GM21423 (cell line): Measurements from ENCODE around the gene CHP1.
"Not testable (repeated sequence)": the region's sequence is repeated elsewhere in the genome, so short reads cannot be mapped to it uniquely, and the experiment has no call there.

Source experiments
- ATAC-seq: cut with Tn5 transposase; IDR thresholded peaks from one replicate; pipeline ENCODE4 v1.9.1; 2021; ENCODE audit warnings: mild to moderate bottlenecking, moderate library complexity; ENCODE audit not compliant: unreplicated experiment

CHP1 gene

DNA sequence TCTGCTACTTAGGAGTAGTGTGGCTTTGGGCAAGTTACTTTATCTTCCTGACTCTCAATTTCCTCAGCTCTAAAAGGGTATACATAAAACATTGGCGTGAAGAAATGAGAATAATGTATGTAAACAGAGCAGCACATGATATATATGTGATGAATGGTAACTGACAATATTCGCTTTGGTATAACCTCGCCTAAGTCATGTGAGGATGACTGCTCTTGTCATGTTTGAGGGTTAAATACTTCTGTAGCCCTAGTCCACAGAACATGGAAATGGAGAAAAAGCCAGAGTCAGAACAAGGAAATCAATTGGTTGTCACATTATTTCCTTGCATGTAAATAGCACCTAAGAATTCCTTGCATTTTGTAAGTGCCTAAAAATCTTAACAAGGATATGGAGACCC lies 25.0 kb downstream of the CHP1 start:
- ATAC-seq: no peak

DNA sequence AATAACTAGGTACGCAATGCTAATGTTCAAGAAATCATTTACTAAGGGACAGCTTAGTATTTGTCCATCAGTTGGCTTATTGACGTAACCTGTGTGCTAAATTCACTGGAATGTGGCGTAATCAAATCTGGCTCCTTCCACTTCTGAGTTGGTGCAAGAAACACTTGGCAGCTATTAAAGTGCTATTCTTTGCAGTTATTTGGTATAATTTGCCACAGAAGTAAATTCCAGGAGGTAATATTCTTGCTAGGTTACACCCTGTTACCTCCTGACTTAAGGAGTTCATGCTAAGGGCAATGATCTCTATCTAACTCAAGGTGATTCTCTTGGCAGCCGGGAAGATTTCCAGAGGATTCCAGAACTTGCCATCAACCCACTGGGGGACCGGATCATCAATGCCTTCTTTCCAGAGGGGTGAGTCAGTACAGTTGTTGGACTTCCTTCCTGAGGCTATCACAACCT lies 25.5 kb downstream of the CHP1 start:
- ATAC-seq: no peak

DNA sequence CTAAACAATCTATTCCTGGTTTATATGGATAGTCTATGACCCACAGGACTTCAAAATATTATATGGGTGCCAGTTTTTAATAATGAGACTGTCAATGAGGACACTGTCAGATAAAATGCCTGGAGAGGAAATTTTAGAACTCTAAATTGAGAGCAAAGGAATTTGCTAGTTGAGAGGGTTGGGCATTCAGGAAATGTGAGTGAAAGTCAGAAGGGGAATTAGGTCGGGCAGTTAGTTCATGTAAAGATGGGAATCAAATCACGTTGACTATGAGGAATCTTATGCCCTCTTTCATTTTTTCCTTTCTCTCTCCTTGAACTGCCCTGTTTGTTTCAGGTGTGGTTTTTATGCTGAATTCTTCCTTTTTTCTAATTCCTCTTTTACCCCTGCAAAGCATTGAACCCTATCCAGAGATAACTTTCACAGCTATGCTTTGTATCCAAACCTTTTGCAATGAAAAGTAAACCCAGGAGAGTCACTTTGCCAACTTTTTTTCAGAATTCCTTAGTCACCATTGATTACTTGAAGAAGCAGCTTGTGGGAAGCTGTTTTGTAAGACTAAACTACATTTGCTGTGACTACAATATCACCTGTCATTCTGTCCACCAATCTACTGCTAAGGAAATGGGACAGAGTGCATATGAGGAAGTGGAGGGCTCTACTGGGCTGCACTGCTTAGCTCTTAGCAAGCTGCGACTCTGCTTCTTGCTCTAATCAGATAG lies 27.8 kb downstream of the CHP1 start:
- no peak for ATAC-seq

GRCh38 chr15:41259546-41260189 lies 28.6 kb downstream of the CHP1 start:
- ATAC-seq: no peak

- ATAC-seq: not testable (repeated sequence)
Observed at GRCh38 chr15:41260924-41261323, 29.9 kb downstream of the CHP1 start.

- ATAC-seq: no peak
Observed at GRCh38 chr15:41262571-41262970, 31.5 kb downstream of the CHP1 start.

DNA sequence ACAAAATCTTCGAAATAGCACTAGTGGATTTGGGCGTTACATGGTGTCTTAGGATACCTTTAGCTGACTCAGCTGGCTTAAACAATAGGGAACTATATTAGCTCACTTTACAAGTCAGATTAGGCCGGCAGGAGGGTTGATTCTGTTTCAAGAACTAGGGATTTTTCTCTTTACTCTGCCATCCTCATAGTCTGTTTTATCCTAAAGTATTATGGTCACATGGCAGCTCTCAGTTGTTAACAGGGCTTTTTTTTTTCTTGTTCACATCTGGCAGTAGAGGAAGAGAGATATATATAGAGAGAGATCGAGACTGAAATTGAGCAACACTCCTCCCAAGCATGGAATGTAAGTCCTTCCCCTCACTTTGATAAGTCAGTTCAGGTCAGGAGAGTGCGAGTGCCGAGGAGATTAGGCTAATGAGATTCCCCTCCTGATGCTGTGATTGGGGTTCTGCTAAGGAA lies 32.9 kb downstream of the CHP1 start:
- ATAC-seq: no peak

GRCh38 chr15:41269887-41270286 lies 38.8 kb downstream of the CHP1 start:
- ATAC-seq: no peak

GRCh38 chr15:41276831-41277230 lies 45.8 kb downstream of the CHP1 start:
- ATAC-seq: no peak

GRCh38 chr15:41278319-41278718 lies 47.3 kb downstream of the CHP1 start:
- ATAC-seq: no peak

- ATAC-seq: no peak
Observed at GRCh38 chr15:41279535-41280283, 48.6 kb downstream of the CHP1 start.

DNA sequence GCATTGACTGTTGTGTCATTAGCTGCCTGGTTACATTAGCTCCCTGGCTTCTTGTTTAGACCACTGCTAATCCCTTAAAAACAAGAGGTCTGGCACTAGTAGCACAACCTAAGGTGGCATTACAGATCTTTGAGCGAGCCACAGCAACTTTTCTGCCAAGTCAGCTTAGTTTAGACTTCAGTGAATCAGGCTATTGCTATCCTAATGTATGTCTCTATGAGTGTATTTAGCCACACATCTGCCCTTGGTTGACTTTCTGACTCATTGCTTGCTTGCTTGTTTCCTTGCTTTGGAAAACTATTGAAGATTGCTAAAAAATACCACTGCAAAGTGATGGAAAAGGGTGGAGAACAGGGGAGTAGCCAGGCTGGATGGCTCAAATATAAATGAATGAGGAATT lies 50.2 kb downstream of the CHP1 start:
- no peak for ATAC-seq

- ATAC-seq: not testable (repeated sequence)
Observed at GRCh38 chr15:41282436-41282835, 51.4 kb downstream of the CHP1 start.

DNA sequence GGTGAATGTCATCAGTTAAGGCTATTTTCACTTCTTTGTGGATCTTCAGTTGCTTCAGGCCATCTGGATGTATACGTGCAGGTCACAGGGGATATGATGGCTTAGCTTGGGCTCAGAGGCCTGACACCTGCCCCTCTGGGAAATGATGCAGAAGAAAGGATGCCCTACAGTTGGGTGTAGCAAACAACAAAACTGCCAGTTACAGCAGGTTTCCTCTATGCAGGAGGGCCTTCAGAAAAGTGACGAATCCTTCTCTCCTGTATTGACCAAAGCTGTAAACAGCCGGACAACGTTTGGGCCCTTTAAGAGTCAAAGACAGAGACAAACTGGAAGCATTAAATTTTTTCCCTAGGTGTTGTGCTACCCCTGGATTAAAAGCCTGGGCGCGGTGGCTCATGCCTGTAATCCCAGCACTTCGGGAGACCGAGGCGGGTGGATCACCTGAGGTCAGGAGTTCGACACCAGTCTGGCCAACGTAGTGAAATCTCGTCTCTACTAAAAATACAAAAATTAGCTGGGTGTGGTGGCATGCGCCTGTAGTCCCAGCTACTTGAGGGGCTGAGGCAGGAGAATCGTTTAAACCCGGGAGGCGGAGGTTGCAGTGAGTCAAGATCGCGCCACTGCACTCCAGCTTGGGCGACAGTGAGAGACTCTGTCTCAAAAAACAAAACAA lies 52.0 kb downstream of the CHP1 start:
- not testable (repeated sequence) for ATAC-seq

GRCh38 chr15:41283653-41284426 lies 52.8 kb downstream of the CHP1 start:
- ATAC-seq: peak; percentile 94

GRCh38 chr15:41284427-41285177 lies 53.5 kb downstream of the CHP1 start:
- no peak for ATAC-seq

DNA sequence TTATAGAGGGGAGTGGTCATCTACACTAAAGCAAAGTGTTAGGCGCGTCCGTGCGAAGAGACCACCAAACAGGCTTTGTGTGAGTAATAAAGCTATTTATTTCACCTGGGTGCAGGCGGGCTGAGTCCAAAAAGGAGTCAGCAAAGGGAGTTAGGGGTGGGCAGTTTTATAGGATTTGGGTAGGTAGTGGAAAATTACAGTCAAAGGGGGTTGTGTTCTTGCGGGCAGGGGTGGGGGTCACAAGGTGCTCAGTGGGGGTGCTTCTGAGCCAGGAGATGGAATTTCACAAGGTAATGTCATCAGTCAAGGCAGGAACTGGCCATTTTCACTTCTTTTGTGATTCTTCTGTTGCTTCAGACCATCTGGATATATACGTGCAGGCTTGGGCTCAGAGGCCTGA lies 54.2 kb downstream of the CHP1 start:
- ATAC-seq: no peak

DNA sequence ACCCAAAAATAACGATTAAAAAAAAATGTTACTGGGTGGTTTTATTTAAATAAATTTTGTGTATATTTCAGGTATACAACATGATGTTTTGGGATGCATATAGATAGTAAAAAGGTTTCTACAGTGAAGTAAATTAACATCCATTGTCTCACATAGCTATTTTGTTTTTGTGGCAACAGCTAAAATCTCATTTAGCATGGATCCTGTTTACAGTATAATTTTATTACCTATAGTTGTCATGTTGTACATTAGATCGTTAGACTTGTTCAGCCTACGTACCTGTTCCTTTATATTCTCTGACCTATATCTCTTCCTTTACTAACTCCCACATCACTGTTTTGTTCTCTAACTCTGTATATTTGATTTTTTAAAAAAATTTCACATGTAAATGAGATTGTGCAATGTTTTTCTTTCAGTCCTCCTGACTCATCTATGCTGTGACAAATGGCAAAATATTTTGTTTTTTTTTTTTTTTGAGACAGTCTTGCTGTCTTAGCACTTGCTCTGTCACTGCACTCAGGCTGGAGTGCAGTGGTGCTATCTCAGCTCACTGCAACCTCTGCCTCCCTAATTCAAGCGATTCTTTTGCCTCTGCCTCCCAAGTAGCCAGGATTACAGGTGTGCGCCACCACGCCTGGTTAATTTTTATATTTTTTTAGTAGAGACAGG lies 55.7 kb downstream of the CHP1 start:
- ATAC-seq: no peak

GRCh38 chr15:41288464-41288863 lies 57.4 kb downstream of the CHP1 start:
- no peak for ATAC-seq
